Upper lobe of left lung (tissue), 6 donors: ENCODE results near the gene TOB1. TPM values are rescaled to one million over a fixed set of nuclear protein-coding genes. Genes with fewer than 3 reads are reported as not detected.
A peak's percentile ranks its signal among the peaks of the same experiment; 100 is the strongest.

Experiments used
- ATAC-seq, 2 donors: fragments of 200-7000 bp; cut with Tn5 transposase; one replicate each; pipeline ENCODE4 v1.9.1; 2022; ENCODE audit warnings: mild to moderate bottlenecking in 2 of 2, moderate library complexity in 2 of 2; ENCODE audit not compliant: low FRiP score in 2 of 2
- DNase-seq, 2 donors: peaks; one replicate each; pipeline ENCODE4 v3.0.0-alpha.2; 2019 to 2020
- H3K27ac ChIP-seq, 4 donors: fragments of 200-600 bp; sonication (generic); one replicate each; pipeline ENCODE4 v1.5.1; 2016 to 2019
- H3K27me3 ChIP-seq, 4 donors: fragments of 200-600 bp; sonication (generic); one replicate each; pipeline ENCODE4 v1.5.1; 2017 to 2019
- H3K36me3 ChIP-seq, 4 donors: fragments of 200-600 bp; sonication (generic); one replicate each; pipeline ENCODE4 v1.5.1; 2016 to 2019
- H3K4me1 ChIP-seq, 4 donors: fragments of 200-600 bp; sonication (generic); one replicate each; pipeline ENCODE4 v1.5.1; 2018 to 2019
- H3K4me3 ChIP-seq, 4 donors: fragments of 200-600 bp; sonication (generic); one replicate each; pipeline ENCODE4 v1.5.1; 2017 to 2019; ENCODE audit warnings: mild to moderate bottlenecking in 2 of 4, moderate library complexity in 1 of 4
- H3K9me3 ChIP-seq, 4 donors: fragments of 200-600 bp; sonication (generic); one replicate each; pipeline ENCODE4 v1.5.1; 2018 to 2019
- CTCF ChIP-seq, 6 experiments: fragments of 450-650 bp in 4 of 6; fragments of 200-600 bp in 2 of 6; sonication (generic) in 2 of 6; IDR thresholded peaks; one replicate each; pipeline ENCODE4 v1.5.1; 2016 to 2019; ENCODE audit warnings: antibody characterized with exemption in 6 of 6
- EP300 ChIP-seq, 4 donors: sonication (generic); formaldehyde crosslinking; IDR thresholded peaks; one replicate each; pipeline ENCODE4 v1.5.1; 2017; ENCODE audit warnings: antibody characterized with exemption in 4 of 4, control low read depth in 2 of 4
- POLR2A ChIP-seq, 4 donors: fragments of 450-650 bp; IDR thresholded peaks; one replicate each; pipeline ENCODE4 v1.5.1; 2016 to 2017; ENCODE audit warnings: antibody characterized with exemption in 4 of 4, mild to moderate bottlenecking in 2 of 4
- POLR2AphosphoS5 ChIP-seq, 2 donors: sonication (generic); formaldehyde crosslinking; IDR thresholded peaks; one replicate each; pipeline ENCODE4 v1.5.1; 2017; ENCODE audit warnings: antibody characterized with exemption in 2 of 2
- WGBS, 2 donors: methylation state at CpG; one replicate each; pipeline ENCODE4 v1.1.5; 2017 to 2018; 5-methylcytosine and 5-hydroxymethylcytosine counted together
- total RNA-seq, 6 donors: library from RNA; depleted of rRNA in 4 of 6; stranded (reverse); fragments of >200 nt in 4 of 6; gene quantifications; one replicate each; pipeline versions ENCODE4 v1.1.0 to v1.2.1, GENCODE V29; 2016 to 2021
- donor health status: DM: no; HTN: no; CAD: no; lungs with moderate emphysema.
- donor health status: DM: no; HTN: yes; CAD: no; lungs with severe emphysema.

The TOB1 gene
- total RNA-seq, 6 donors from 2014 or later = 16.0 to 98.5 (median 53.5) TPM

DNA sequence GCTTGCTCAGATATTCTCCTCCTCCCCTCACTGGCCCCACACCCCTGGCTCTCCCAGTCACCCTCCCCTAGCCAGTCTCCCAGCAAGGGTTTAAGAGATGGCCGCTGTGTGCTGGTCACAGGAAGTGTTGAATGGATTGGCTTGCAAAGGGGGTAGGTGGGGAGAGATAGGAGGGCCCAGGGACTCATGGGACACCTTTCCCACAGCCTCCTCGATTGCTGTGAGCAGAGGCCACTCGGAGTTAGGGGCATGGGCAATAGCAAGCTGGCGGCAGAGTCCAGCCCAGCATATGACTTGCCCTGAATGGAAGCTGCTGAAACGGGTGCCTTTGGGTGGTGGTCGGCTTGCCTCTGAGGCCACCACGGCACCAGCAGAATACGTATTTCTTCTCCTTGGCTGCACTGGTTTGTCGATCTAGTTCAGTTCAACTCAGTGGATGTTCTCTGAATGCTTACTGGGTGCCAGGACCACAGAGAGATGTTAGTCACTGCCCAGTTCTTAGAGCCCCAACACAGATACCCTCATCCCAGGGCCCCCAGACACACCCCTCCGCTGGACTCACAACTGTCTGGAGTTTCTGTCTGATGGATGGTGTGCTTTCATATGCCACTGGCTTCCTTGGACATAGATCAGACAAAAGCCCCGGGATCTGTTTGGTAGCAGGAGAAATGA, 24.7 kb downstream of the TOB1 start:
- no peak for TF ChIP-seq POLR2AphosphoS5 (IDR thresholded peaks at IDR 0.05)
- no peak for TF ChIP-seq EP300 (IDR thresholded peaks at IDR 0.05)
- no peak for TF ChIP-seq POLR2A (IDR thresholded peaks at IDR 0.05)
- TF ChIP-seq CTCF (IDR thresholded peaks at IDR 0.05) = no peak
- 76 to 79% methylated on average over 11 of the region's 11 CpGs for WGBS, 2 donors
- DNase-seq = no peak

GRCh38 chr17:50840311-50840851, 25.8 kb downstream of the TOB1 start:
- H3K27ac ChIP-seq = no peak overlapping the region
- WGBS, 2 donors = 93 to 94% methylated on average over 16 to 28 of the region's 29 CpGs
- H3K9me3 ChIP-seq = no peaks in the 10 kb centered on the region
- ATAC-seq (no peak), DNase-seq (peak in 1 of 2 donors; percentile 80)
- no peak for TF ChIP-seq CTCF (IDR thresholded peaks at IDR 0.05)
- no peak for TF ChIP-seq POLR2A (IDR thresholded peaks at IDR 0.05)
- no peak for TF ChIP-seq EP300 (IDR thresholded peaks at IDR 0.05)
- TF ChIP-seq POLR2AphosphoS5 (IDR thresholded peaks at IDR 0.05) = no peak
- no peaks in the 10 kb centered on the region for H3K4me1 ChIP-seq
- H3K36me3 ChIP-seq = no peaks in the 10 kb centered on the region
- no peaks in the 10 kb centered on the region for H3K27me3 ChIP-seq
- no peak overlapping the region for H3K4me3 ChIP-seq

More for the DNA sequence above, 24.7 kb downstream of the TOB1 start:
- H3K27me3 ChIP-seq = no peaks in the 10 kb centered on the region
- no peaks in the 10 kb centered on the region for H3K36me3 ChIP-seq
- H3K4me1 ChIP-seq = no peaks in the 10 kb centered on the region
- no peak overlapping the region for H3K4me3 ChIP-seq
- no peak for ATAC-seq
- no peak overlapping the region for H3K27ac ChIP-seq
- H3K9me3 ChIP-seq = no peaks in the 10 kb centered on the region

DNA sequence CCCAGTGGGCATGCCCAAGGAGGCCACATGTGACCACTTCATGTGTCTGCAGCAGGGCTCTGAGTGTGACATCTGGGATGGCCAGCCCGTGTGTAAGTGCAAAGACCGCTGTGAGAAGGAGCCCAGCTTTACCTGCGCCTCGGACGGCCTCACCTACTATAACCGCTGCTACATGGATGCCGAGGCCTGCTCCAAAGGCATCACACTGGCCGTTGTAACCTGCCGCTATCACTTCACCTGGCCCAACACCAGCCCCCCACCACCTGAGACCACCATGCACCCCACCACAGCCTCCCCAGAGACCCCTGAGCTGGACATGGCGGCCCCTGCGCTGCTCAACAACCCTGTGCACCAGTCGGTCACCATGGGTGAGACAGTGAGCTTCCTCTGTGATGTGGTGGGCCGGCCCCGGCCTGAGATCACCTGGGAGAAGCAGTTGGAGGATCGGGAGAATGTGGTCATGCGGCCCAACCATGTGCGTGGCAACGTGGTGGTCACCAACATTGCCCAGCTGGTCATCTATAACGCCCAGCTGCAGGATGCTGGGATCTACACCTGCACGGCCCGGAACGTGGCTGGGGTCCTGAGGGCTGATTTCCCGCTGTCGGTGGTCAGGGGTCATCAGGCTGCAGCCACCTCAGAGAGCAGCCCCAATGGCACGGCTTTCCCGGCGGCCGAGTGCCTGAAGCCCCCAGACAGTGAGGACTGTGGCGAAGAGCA, 26.4 kb downstream of the TOB1 start:
- Histone ChIP-seq H3K4me1 (peaks cover 0 to 4% (median 0%) of the 10 kb centered on the region in 4 donors), H3K4me3 (no peak overlapping the region), H3K27ac (no peak overlapping the region), H3K36me3 (no peaks in the 10 kb centered on the region), H3K27me3 (no peaks in the 10 kb centered on the region), H3K9me3 (no peaks in the 10 kb centered on the region)
- TF ChIP-seq EP300 (IDR thresholded peaks at IDR 0.05) = no peak
- no peak for TF ChIP-seq CTCF (IDR thresholded peaks at IDR 0.05)
- no peak for TF ChIP-seq POLR2AphosphoS5 (IDR thresholded peaks at IDR 0.05)
- no peak for TF ChIP-seq POLR2A (IDR thresholded peaks at IDR 0.05)
- ATAC-seq (no peak), DNase-seq (peak in 1 of 2 donors; percentile 73)
- 92 to 93% methylated on average over 13 to 29 of the region's 29 CpGs for WGBS, 2 donors

DNA sequence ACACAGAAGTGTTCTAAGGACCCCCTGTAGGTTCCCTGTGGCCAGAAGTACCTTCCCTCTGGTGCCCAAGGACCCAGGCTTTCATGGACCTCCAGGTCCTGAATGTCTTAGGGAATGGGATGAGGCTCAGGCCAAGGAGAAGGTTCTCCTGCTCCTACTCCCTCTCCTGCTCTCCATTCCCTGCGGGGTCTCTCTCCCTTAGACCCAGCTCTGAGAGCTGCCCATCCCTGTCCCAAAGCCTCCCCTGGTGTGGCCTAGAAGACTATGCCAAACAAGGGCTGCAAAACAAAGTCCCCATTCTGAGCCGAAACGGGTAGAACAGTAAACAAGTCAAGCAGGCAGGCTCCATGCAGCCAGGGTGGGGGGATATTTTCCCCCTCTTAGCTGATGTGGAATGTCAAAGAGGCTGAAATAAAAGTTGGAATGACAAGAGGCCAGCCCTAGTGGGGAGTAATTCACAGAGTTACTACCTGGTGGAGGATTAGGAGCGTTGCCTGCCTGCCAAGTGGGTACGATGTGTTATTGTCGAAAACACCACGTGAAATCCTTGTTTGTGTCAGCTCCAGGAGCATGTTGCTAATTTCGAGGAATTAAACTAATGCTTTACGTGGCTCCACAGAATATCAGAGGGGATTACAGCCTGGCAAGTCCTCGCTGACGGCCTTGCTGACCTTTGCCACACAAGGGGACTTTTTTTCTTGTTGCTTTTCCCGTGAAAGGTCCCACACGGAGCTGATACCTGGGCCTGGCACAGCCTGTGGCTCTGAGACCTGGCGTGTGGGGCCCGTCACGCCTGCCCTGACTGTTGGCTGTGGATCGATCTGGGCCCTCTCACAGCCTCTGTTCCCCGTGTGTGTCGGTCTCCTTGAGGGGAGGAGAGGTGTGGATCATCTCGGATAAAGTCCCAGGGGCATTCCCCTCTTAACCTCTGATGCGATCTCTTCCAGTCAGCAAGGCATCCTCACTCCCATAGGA, 27.9 kb downstream of the TOB1 start:
- Histone ChIP-seq H3K27ac (no peak overlapping the region), H3K4me1 (peaks cover 0 to 6% (median 1%) of the 10 kb centered on the region in 4 donors), H3K9me3 (no peaks in the 10 kb centered on the region), H3K36me3 (no peaks in the 10 kb centered on the region), H3K27me3 (no peaks in the 10 kb centered on the region), H3K4me3 (no peak overlapping the region)
- TF ChIP-seq POLR2AphosphoS5 (IDR thresholded peaks at IDR 0.05) = no peak
- TF ChIP-seq EP300 (IDR thresholded peaks at IDR 0.05) = no peak
- TF ChIP-seq POLR2A (IDR thresholded peaks at IDR 0.05) = no peak
- TF ChIP-seq CTCF (IDR thresholded peaks at IDR 0.05) = no peak
- WGBS, 2 donors = 71% methylated on average over 21 of the region's 21 CpGs
- DNase-seq = peak in 1 of 2 donors; percentile 42
- no peak for ATAC-seq
